MCF 10A (cell line): ENCODE data around the gene HCN3. TPM values are rescaled to one million over a fixed set of nuclear protein-coding genes. Genes with fewer than 3 reads are reported as not detected.
"Not testable (repeated sequence)": the region's sequence is repeated elsewhere in the genome, so short reads cannot be mapped to it uniquely, and the experiment has no call there.

Source experiments
- BruUV-seq: library from RNA; stranded (reverse); fragments of 400-500 nt; replicated peaks from 2 replicates; lab custom pipeline; 2021; lab: Mats Ljungman, UMichigan
- CTCF ChIA-PET: fragments of 300-600 bp; sonication (Branson Sonifier 250); formaldehyde crosslinking; extraction: SDS; loops from one replicate; lab custom pipeline; 2021; ENCODE audit warnings: antibody characterized with exemption, inconsistent platforms; lab: Yijun Ruan, JAX
- POLR2A ChIA-PET: fragments of 300-600, 350-650 bp; sonication (Branson Sonifier 250); formaldehyde crosslinking; extraction: SDS; loops from one replicate; lab custom pipeline; 2020; ENCODE audit warnings: antibody characterized with exemption, inconsistent platforms; lab: Yijun Ruan, JAX
- DNase-seq: peaks from one replicate; pipeline ENCODE4 v3.0.0-alpha.2; 2018; ENCODE audit not compliant: unreplicated experiment
- H3K27ac Mint-ChIP-seq: one replicate; pipeline ENCODE4 v1.8.0; 2022; ENCODE audit warnings: mild to moderate bottlenecking, low read depth, mixed read lengths; ENCODE audit not compliant: unreplicated experiment
- H3K27me3 Mint-ChIP-seq: one replicate; pipeline ENCODE4 v1.8.0; 2022; ENCODE audit warnings: mixed read lengths; ENCODE audit not compliant: insufficient read depth, unreplicated experiment
- H3K36me3 Mint-ChIP-seq: one replicate; pipeline ENCODE4 v1.8.0; 2022; ENCODE audit warnings: mild to moderate bottlenecking, moderate library complexity, mixed read lengths; ENCODE audit not compliant: insufficient read depth, unreplicated experiment
- H3K4me1 Mint-ChIP-seq: one replicate; pipeline ENCODE4 v1.8.0; 2022; ENCODE audit warnings: mixed read lengths; ENCODE audit not compliant: insufficient read depth, unreplicated experiment
- H3K4me3 Mint-ChIP-seq: one replicate; pipeline ENCODE4 v1.8.0; 2022; ENCODE audit warnings: mild to moderate bottlenecking, moderate library complexity, mixed read lengths; ENCODE audit not compliant: unreplicated experiment
- H3K9me3 Mint-ChIP-seq: one replicate; pipeline ENCODE4 v1.8.0; 2022; ENCODE audit warnings: mixed read lengths; ENCODE audit not compliant: unreplicated experiment
- intact Hi-C: fragments of 100-400 bp; cut with micrococcal nuclease; formaldehyde crosslinking; loops from 2 replicates; pipeline ENCODE4 v1.14.1; 2022
- total RNA-seq: library from RNA; stranded (reverse); gene quantifications from 2 replicates; pipeline ENCODE4 v1.2.3, GENCODE V29; 2022
- TF ChIP-seq, protein P1 (sequence below): fragments of 200-600 bp; IDR thresholded peaks from one replicate; pipeline ENCODE4 v1.8.0; 2022; ENCODE audit warnings: antibody characterized with exemption, mild to moderate bottlenecking; ENCODE audit not compliant: unreplicated experiment

HCN3 gene
- total RNA-seq, 1 experiment from 2014 or later = 2.5 TPM

DNA sequence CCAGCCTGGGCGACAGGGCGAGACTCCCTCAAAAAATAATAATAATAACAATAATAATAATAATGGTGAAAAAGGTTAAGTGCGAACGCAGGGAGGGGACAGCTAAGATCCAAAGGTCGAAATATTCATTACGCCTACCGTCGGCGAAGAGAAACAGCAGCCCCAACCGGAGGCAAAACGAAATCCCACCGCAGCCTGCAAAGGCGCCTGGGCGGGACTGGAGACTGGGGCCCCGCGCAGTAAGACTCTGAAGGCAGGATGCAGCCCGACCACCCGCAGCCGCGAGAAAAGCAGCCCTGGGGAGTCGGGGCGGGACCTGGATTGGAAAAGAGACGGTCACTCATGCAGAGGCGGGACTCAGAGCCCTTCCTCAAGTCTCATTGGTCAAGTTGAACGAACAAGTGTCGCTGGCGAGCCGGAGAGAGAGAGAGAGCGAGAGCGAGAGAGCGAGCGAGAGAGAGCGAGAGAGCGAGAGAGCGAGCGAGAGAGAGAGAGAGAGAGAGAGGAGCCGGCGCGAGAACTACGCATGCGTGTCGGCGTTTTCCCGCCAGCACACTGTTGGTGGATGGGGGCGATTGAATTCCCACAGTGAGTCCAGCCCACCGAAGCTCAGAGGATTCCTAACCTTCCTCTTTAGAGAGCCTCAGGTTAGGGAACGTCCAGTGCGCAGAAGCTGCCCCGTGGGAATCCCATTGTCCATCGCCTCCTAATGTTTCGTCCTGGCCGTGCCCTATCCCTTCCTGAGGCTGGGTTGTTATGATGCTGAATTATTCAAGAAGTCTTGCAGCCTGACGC, 32.7 kb upstream of the HCN3 start:
- intact Hi-C loops = loop anchor here (1.0 kb wide), 2 partner anchors 37 to 68 kb away; partner anchors contain the start of gene THBS3
- Mint-ChIP-seq H3K27ac (peak overlapping the region; percentile 29), H3K4me1 (peaks cover 24% of the 10 kb centered on the region), H3K27me3 (no peaks in the 10 kb centered on the region), H3K9me3 (no peaks in the 10 kb centered on the region), H3K36me3 (peaks cover 7% of the 10 kb centered on the region), H3K4me3 (peak overlapping the region; percentile 70)
- ChIA-PET CTCF (interaction anchor here (0.7 to 5.7 kb wide), 8 partner anchors 7 to 70 kb away, joined by 3 to 86 read pairs (median 4); partner anchors contain the start of gene THBS3), POLR2A (interaction anchor here (0.6 to 3.5 kb wide), 21 partner anchors 11 to 318 kb away, joined by 3 to 34 read pairs (median 4); partner anchors contain the start of genes CLK2, ENTREP3, FDPS and KRTCAP2)
- DNase-seq = peak; percentile 100
- no TSS peak for BruUV-seq
- TF ChIP-seq, protein P1, sequence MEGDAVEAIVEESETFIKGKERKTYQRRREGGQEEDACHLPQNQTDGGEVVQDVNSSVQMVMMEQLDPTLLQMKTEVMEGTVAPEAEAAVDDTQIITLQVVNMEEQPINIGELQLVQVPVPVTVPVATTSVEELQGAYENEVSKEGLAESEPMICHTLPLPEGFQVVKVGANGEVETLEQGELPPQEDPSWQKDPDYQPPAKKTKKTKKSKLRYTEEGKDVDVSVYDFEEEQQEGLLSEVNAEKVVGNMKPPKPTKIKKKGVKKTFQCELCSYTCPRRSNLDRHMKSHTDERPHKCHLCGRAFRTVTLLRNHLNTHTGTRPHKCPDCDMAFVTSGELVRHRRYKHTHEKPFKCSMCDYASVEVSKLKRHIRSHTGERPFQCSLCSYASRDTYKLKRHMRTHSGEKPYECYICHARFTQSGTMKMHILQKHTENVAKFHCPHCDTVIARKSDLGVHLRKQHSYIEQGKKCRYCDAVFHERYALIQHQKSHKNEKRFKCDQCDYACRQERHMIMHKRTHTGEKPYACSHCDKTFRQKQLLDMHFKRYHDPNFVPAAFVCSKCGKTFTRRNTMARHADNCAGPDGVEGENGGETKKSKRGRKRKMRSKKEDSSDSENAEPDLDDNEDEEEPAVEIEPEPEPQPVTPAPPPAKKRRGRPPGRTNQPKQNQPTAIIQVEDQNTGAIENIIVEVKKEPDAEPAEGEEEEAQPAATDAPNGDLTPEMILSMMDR = peak; percentile 38

DNA sequence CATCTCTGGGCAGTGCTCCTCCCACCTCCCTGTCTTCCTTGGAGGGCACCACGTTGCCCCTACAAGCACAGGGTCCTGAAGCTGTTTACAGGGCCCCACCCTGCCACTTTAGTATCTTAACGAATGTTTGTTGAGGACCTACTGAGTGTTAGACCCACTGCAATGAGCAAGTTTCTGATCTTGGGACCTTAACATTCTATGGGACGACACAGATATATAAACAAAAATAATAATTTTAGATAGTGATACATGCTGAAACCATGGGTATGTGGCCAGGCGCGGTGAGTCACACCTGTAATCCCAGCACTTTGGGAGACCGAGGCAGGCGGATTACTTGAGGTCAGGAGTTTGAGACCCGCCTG, 32.1 kb upstream of the HCN3 start:
- Mint-ChIP-seq H3K9me3 (no peaks in the 10 kb centered on the region), H3K27me3 (no peaks in the 10 kb centered on the region), H3K4me1 (peaks cover 24% of the 10 kb centered on the region), H3K27ac (no peak overlapping the region), H3K4me3 (peak overlapping the region; percentile 70), H3K36me3 (peaks cover 7% of the 10 kb centered on the region)
- POLR2A ChIA-PET = interaction anchor here (0.6 to 3.5 kb wide), 11 partner anchors 11 to 406 kb away, joined by 3 to 34 read pairs (median 5); partner anchors contain the start of genes CLK2, ENTREP3, KRTCAP2 and SCAMP3
- BruUV-seq = no TSS peak
- intact Hi-C loops = no loop called here
- TF ChIP-seq, protein P1 = no peak
- no peak for DNase-seq
- CTCF ChIA-PET = interaction anchor here (0.5 to 3.2 kb wide), 8 partner anchors 14 to 347 kb away, joined by 3 to 15 read pairs (median 4); partner anchors contain the start of gene THBS3

GRCh38 chr1:155246796-155247195, 30.5 kb upstream of the HCN3 start:
- H3K9me3 Mint-ChIP-seq, BruUV-seq, intact Hi-C loops, H3K27me3 Mint-ChIP-seq, DNase-seq, H3K36me3 Mint-ChIP-seq, H3K4me1 Mint-ChIP-seq, H3K27ac Mint-ChIP-seq, H3K4me3 Mint-ChIP-seq: not testable (repeated sequence)
- ChIA-PET POLR2A (interaction anchor here (2.0 to 7.5 kb wide), 3 partner anchors 9 to 53 kb away, joined by 8 to 45 read pairs (median 14); partner anchors contain the start of genes ENTREP3 and SCAMP3), CTCF (interaction anchor here (0.8 to 10.0 kb wide), 6 partner anchors 13 to 103 kb away, joined by 3 to 238 read pairs (median 102); partner anchors contain the start of genes CLK2, HCN3, MTX1 and RUSC1)

DNA sequence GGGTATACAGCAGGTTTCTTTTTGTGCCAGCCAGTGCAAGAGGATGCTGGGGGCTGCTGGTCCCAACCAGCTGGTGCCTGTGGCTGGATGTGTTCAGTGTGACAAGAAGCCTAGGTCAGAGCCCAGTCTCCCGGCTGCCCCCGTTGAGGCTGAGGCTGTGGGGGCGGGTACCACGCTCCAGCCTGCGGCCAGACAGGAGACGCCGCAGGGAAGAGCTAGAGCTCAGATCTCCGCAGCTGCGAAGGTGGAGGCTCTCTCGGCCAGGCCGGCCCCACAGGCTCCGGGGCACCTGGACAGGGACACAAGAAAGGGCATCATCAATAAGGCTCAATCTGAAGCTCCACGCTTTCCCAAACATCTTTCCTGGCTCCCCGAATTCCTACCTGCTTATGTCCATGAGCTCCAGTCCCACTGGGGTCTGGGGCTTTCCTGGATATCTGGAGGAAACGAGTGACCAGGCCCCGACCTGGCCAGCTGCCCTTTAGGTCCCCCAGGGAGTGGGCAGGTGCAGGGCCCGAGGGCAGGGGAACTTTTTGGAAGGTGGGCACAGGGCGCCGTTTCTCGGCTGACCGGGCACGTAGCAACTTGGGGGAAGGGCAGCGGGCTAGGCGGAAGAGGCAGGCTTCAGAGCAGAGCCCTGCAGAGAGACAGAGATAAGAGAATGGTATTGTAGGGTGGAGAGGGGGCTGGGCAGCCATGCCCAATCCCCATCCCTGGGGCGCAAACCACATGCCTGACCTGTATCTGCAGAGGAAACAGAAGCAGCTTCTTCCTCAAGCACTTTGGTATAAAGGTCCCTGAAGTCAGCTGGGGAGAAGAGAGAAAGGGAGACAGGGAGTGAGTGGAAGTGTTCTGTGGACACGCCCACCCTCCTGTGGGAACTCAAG, 29.4 kb upstream of the HCN3 start:
- H3K4me3 Mint-ChIP-seq = no peak overlapping the region
- H3K4me1 Mint-ChIP-seq = peaks cover 9% of the 10 kb centered on the region
- DNase-seq = no peak

More for the DNA sequence above, 29.4 kb upstream of the HCN3 start:
- TF ChIP-seq, protein P1 = no peak
- H3K36me3 Mint-ChIP-seq = peaks cover 7% of the 10 kb centered on the region
- POLR2A ChIA-PET = interaction anchor here (0.5 to 7.5 kb wide), 6 partner anchors 13 to 1464 kb away, joined by 3 to 45 read pairs (median 4); partner anchors contain the start of gene SCAMP3
- H3K27me3 Mint-ChIP-seq = no peaks in the 10 kb centered on the region
- BruUV-seq = no TSS peak
- H3K27ac Mint-ChIP-seq = no peak overlapping the region
- CTCF ChIA-PET = interaction anchor here (0.6 to 10.0 kb wide), 12 partner anchors 12 to 818 kb away, joined by 3 to 238 read pairs (median 13); partner anchors contain the start of genes CLK2, FDPS, HCN3 and MTX1
- H3K9me3 Mint-ChIP-seq = no peaks in the 10 kb centered on the region
- intact Hi-C loops = no loop called here
